Measurements from ENCODE around the gene NFIL3.

GRCh38 chr9:91386765-91387164 lies 36.9 kb downstream of the NFIL3 start:
- TF ChIP-seq CBX8 (IDR thresholded peaks at IDR 0.05; ENCODE audit: borderline replicate concordance, low read depth, low read length) (no peak), RAD21 (IDR thresholded peaks at IDR 0.05 in 1 of 2, conservative IDR thresholded peaks at IDR 0.05 in 1 of 2; ENCODE audit: low read depth in 2 of 2, low read length in 2 of 2) (no peak), EZH2 (IDR thresholded peaks at IDR 0.05; ENCODE audit: low read depth, low read length, severe bottlenecking) (no peak), SP1 (IDR thresholded peaks at IDR 0.05; ENCODE audit: low read depth, low read length) (no peak), CTCF (IDR thresholded peaks at IDR 0.05; ENCODE audit: control extremely low read depth in 1 of 3, insufficient read depth in 1 of 3, low read depth in 1 of 3, low read length in 3 of 3) (no peak), JUND (IDR thresholded peaks at IDR 0.05; ENCODE audit: low read length) (no peak), NANOG (IDR thresholded peaks at IDR 0.05; ENCODE audit: insufficient read depth, low read depth, low read length, poor library complexity, severe bottlenecking) (no peak), CHD1 (IDR thresholded peaks at IDR 0.05; ENCODE audit: low read depth, low read length) (no peak), YY1 (IDR thresholded peaks at IDR 0.05; ENCODE audit: low read depth, low read length) (no peak), BRCA1 (IDR thresholded peaks at IDR 0.05; ENCODE audit: low read depth, low read length) (no peak), JUN (IDR thresholded peaks at IDR 0.05; ENCODE audit: low read depth, low read length) (no peak), SP2 (IDR thresholded peaks at IDR 0.05; ENCODE audit: low read length) (no peak), GABPA (IDR thresholded peaks at IDR 0.05; ENCODE audit: borderline replicate concordance, insufficient read depth, low read length) (no peak), HDAC6 (IDR thresholded peaks at IDR 0.05; ENCODE audit: low read depth, low read length) (no peak)

Data from H1 (cell line).